ENCODE measurements around the gene CHRNA4.

DNA sequence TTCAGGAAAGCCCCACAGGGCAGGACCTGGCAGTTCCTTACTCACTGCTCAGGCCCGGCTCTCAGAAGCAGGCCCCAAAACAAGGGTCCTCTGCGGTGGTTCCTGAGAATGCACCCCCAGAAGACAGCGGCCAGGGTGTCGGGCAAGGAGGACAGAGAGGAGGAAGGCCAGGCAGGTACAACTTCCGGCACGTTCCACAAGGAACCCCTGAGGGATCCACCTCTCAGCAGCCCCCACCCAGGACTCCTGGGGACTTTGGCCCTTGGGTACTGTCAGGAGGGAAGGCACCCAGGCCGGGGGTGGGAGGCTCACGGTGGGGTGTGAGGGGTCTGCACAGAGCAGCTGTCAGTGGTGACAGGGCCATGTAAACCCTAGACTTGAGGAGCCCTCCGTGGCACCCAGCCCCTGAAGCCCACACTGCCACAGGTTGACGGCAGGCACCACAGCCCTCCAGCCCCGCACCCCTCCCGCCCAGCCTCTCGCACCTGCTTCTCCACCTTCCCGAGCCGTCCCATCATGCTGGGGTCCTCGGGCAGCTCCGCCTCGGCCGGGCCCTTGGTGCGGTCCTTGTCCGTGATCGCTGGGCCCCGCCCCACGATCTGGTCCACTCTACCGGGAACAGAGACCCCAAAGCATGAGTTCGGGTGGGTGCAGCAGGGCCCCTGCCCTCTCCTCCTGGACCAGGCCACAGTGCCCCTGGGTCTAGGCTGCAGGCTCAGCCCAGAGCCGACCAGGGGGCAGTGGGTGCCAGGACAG, 47.0 kb upstream of the CHRNA4 start:
- TF ChIP-seq, protein P1, sequence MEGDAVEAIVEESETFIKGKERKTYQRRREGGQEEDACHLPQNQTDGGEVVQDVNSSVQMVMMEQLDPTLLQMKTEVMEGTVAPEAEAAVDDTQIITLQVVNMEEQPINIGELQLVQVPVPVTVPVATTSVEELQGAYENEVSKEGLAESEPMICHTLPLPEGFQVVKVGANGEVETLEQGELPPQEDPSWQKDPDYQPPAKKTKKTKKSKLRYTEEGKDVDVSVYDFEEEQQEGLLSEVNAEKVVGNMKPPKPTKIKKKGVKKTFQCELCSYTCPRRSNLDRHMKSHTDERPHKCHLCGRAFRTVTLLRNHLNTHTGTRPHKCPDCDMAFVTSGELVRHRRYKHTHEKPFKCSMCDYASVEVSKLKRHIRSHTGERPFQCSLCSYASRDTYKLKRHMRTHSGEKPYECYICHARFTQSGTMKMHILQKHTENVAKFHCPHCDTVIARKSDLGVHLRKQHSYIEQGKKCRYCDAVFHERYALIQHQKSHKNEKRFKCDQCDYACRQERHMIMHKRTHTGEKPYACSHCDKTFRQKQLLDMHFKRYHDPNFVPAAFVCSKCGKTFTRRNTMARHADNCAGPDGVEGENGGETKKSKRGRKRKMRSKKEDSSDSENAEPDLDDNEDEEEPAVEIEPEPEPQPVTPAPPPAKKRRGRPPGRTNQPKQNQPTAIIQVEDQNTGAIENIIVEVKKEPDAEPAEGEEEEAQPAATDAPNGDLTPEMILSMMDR (conservative IDR thresholded peaks at IDR 0.05): no peak
- no peak for TF ChIP-seq ZFX (IDR thresholded peaks at IDR 0.05)

Data from C4-2B (cell line).